Measurements from ENCODE around the gene GBP5. TPM values are rescaled to one million over a fixed set of nuclear protein-coding genes. Genes with fewer than 3 reads are reported as not detected.
"Not testable (repeated sequence)": the region's sequence is repeated elsewhere in the genome, so short reads cannot be mapped to it uniquely, and the experiment has no call there.

The GBP5 gene, protein sequence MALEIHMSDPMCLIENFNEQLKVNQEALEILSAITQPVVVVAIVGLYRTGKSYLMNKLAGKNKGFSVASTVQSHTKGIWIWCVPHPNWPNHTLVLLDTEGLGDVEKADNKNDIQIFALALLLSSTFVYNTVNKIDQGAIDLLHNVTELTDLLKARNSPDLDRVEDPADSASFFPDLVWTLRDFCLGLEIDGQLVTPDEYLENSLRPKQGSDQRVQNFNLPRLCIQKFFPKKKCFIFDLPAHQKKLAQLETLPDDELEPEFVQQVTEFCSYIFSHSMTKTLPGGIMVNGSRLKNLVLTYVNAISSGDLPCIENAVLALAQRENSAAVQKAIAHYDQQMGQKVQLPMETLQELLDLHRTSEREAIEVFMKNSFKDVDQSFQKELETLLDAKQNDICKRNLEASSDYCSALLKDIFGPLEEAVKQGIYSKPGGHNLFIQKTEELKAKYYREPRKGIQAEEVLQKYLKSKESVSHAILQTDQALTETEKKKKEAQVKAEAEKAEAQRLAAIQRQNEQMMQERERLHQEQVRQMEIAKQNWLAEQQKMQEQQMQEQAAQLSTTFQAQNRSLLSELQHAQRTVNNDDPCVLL
- not detected in 2 replicates for total RNA-seq (2012; rRNA removed)
- polyA plus RNA-seq (2012; rRNA removed), result not detected in 2 replicates
- polyA plus RNA-seq (2012; cell fraction: cytosol; rRNA removed), result not detected in 2 replicates
- not detected in 2 replicates for polyA plus RNA-seq (2012; cell fraction: nucleus; rRNA removed; ENCODE audit: low replicate concordance)
- not detected for Bru-seq, nascent RNA
- not detected for BruChase-seq, experiment 1, labeled RNA remaining after a 6-hour chase
- BruChase-seq, experiment 2, labeled RNA remaining after a 2-hour chase, result not detected
- long read RNA-seq, result 0 reads

DNA sequence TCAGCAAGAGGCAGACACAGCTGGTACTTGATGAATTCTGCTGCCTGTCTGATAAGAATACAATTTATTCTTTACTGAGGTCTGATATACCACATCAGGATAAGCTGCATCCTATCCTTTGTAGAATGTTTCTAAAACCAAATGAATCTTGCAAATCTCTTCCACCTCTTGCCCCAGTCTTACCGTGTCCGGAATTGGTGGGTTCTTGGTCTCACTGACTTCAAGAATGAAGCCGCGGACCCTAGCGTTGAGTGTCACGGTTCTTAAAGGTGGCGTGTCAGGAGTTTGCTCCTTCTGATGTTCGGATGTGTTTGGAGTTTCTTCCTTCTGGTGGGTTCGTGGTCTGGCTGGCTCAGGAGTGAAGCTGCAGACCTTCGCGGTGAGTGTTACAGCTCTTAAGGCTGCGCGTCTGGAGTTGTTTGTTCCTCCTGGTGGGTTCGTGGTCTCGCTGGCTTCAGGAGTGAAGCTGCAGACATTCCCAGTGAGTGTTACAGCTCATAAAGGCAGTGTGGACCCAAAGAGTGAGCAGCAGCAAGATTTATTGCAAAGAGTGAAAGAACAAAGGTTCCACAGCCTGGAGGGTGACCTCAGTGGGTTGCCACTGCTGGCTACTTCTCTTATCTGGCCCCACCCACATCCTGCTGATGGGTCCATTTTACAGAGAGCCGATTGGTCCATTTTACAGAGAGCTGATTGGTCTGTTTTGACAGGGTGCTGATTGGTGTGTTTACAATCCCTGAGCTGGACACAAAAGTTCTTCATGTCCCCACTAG is at the start of gene GBP5:
TSS of gene GBP5 (minus strand) at position 592 of the 773 bp plus-strand sequence. CDS start 3,305 bp downstream, outside the sequence.
- H3K4me3 ChIP-seq (ENCODE audit: insufficient read depth, low read depth, low read length); H3K56ac ChIP-seq (ENCODE audit: extremely low read depth, insufficient read depth, low read length); H3K18ac ChIP-seq (ENCODE audit: low read depth, low read length); DNase-seq; H3K9me1 ChIP-seq (ENCODE audit: insufficient read depth, low read length); H2BK5ac ChIP-seq (ENCODE audit: low read depth, low read length, poor library complexity, severe bottlenecking); BruUV-seq (replicated peaks); H4K8ac ChIP-seq (ENCODE audit: low read depth in 2 of 2, low read length in 2 of 2); H2AK5ac ChIP-seq (ENCODE audit: low read depth, low read length); H3K79me1 ChIP-seq (ENCODE audit: low read depth in 1 of 2, low read length in 2 of 2); H3K9ac ChIP-seq (ENCODE audit: low read depth, low read length); H4K91ac ChIP-seq (ENCODE audit: insufficient read depth, low read depth, low read length); H4K5ac ChIP-seq (ENCODE audit: low read depth, low read length); H2AFZ ChIP-seq (replicated peaks; ENCODE audit: low read length, poor library complexity); H3K4ac ChIP-seq (ENCODE audit: low read depth, low read length); in situ Hi-C loops (cut with MboI; ENCODE audit: low sequenced_read_pairs); H2BK20ac ChIP-seq (ENCODE audit: low read depth, low read length); intact Hi-C loops (cut with micrococcal nuclease); dilution Hi-C loops (cut with HindIII; ENCODE audit: low sequenced_read_pairs, unreplicated experiment); H3K14ac ChIP-seq (replicated peaks; ENCODE audit: low read depth, low read length); H3K4me1 ChIP-seq (ENCODE audit: control insufficient read depth, insufficient read depth, low read length); POLR2A ChIA-PET (ENCODE audit: unreplicated experiment); H3K36me3 ChIP-seq (ENCODE audit: control insufficient read depth, insufficient read depth, low read length); ATAC-seq (ENCODE audit: low read depth); H2BK120ac ChIP-seq (ENCODE audit: low read depth, low read length); H3K4me2 ChIP-seq (ENCODE audit: low read depth, low read length); H2AK9ac ChIP-seq (replicated peaks; ENCODE audit: low read depth, low read length, poor library complexity); H3K27ac ChIP-seq (ENCODE audit: insufficient read depth, low read length); H3K27me3 ChIP-seq (ENCODE audit: control insufficient read depth, insufficient read depth, low read length); H4K20me1 ChIP-seq (ENCODE audit: insufficient read depth, low read length); H3K23ac ChIP-seq (ENCODE audit: low read depth, low read length); H2BK15ac ChIP-seq (ENCODE audit: low read depth, low read length); H3K9me3 ChIP-seq (ENCODE audit: control insufficient read depth, insufficient read depth, low read length): not testable (repeated sequence)
- CTCF ChIA-PET, result interaction anchor here (0.6 kb wide), 1 partner anchor 1018 kb away, joined by 3 read pairs; no protein-coding TSS in a partner anchor
- WGBS, 2 experiments (ENCODE audit: extremely low coverage in 2 of 2, insufficient read length in 1 of 2), result 87% methylated on average over 6 of the region's 16 CpGs; no CpG with 5 or more reads in 1 of the 2 experiments

Measured in IMR-90 (cell line).